ENCODE results near the gene CFAP58.

Gene CFAP58, protein sequence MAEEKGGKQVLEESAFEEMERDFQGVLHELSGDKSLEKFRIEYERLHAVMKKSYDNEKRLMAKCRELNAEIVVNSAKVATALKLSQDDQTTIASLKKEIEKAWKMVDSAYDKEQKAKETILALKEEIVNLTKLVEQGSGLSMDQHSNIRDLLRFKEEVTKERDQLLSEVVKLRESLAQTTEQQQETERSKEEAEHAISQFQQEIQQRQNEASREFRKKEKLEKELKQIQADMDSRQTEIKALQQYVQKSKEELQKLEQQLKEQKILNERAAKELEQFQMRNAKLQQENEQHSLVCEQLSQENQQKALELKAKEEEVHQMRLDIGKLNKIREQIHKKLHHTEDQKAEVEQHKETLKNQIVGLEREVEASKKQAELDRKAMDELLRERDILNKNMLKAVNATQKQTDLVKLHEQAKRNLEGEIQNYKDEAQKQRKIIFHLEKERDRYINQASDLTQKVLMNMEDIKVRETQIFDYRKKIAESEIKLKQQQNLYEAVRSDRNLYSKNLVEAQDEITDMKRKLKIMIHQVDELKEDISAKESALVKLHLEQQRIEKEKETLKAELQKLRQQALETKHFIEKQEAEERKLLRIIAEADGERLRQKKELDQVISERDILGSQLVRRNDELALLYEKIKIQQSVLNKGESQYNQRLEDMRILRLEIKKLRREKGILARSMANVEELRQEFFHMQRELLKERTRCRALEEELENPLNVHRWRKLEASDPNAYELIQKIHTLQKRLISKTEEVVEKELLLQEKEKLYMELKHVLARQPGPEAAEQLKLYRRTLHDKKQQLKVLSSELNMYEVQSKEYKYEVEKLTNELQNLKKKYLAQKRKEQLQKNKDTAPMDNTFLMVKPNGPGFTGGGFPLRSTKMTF

DNA sequence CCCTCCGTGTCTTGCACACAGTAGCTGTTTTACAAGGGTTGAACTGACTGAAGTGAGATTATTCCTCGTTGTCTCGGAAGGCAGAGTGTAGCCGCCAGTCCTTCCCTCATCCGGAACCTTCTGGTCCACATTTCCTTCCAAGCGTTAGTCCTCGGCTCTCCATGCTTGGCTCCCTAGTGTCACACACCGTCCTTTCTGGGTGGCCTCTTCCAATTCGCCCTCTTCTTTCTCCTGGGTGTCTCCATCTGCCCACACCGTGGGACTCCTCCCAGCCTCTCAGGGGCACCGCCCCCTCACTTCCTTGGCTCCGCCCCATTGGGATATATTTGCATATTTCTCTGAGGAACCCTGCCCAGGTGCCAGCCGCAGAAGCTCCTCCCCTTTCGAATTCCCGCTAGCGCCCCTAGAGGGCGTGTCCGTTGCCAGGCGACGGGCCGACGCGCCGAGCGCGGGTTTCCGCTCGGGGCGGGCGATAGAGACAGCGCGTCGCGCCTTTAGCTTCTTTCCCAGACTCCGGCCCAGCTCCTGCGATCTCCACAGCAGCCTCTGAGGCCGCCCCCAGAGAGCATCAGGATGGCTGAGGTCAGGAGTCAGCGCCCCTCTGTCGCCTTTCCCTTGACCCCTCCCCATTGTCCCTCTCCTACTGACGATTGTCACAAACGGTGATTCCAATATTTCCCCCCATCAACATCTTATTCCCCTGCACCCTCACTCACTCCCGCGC lies at the start of gene CFAP58:
Gene CFAP58 (plus strand): TSS at position 509 of the 724 bp plus-strand sequence. CDS start 65 bp downstream, at position 574.
- TF ChIP-seq, protein P1, sequence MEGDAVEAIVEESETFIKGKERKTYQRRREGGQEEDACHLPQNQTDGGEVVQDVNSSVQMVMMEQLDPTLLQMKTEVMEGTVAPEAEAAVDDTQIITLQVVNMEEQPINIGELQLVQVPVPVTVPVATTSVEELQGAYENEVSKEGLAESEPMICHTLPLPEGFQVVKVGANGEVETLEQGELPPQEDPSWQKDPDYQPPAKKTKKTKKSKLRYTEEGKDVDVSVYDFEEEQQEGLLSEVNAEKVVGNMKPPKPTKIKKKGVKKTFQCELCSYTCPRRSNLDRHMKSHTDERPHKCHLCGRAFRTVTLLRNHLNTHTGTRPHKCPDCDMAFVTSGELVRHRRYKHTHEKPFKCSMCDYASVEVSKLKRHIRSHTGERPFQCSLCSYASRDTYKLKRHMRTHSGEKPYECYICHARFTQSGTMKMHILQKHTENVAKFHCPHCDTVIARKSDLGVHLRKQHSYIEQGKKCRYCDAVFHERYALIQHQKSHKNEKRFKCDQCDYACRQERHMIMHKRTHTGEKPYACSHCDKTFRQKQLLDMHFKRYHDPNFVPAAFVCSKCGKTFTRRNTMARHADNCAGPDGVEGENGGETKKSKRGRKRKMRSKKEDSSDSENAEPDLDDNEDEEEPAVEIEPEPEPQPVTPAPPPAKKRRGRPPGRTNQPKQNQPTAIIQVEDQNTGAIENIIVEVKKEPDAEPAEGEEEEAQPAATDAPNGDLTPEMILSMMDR (conservative IDR thresholded peaks at IDR 0.05; ENCODE audit: low read depth, low read length) = peak; percentile 71

DNA sequence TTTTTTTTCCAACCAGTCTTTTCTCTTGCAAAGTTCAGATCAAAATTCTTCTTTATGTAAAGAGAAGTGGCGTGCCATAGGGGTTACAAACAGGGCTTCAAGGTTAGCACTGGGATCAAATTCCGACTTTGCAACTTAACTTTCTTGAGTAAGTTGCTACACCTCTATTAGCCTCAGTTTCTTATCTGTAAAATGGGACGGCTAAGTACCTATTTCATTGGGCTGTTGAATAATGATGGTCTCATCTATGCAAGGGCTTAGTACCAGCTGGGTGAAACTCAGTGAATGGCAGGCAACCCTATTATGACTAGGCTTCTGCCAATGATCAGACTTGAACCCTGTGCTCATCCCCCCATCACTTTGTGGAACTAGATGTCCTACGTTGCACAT lies 49.3 kb upstream of the CFAP58 start:
- TF ChIP-seq, protein P1 (conservative IDR thresholded peaks at IDR 0.05; ENCODE audit: low read depth, low read length) = no peak
- DNase-seq (ENCODE audit: low read depth) = no peak
- no peak overlapping the region for H3K4me3 ChIP-seq (ENCODE audit: low read length)

More for the DNA sequence above, at the start of gene CFAP58:
- peak; percentile 55 for DNase-seq (ENCODE audit: low read depth)
- H3K4me3 ChIP-seq (ENCODE audit: low read length) = peak within 1 kb of the TSS; percentile 54

DNA sequence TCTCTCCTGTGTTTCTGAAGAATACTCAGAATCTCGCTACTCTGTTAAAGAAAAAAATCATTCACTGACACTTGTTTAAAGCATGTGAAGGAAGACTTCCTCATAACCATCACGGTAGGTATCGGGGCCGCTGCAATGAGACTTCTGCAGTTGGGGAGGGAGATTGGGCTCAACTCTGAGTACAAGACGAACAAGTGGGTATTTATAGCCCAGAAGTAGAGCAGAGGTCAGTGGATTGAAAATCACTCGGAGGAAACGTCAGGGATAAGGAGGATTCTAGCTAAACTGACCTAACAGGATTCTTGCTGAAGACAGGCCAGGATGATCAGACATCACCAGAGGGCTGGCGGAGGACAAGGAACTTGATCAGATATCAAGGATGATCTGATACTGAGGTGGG lies 48.7 kb upstream of the CFAP58 start:
- TF ChIP-seq, protein P1 (conservative IDR thresholded peaks at IDR 0.05; ENCODE audit: low read depth, low read length) = no peak
- no peak for DNase-seq (ENCODE audit: low read depth)

DNA sequence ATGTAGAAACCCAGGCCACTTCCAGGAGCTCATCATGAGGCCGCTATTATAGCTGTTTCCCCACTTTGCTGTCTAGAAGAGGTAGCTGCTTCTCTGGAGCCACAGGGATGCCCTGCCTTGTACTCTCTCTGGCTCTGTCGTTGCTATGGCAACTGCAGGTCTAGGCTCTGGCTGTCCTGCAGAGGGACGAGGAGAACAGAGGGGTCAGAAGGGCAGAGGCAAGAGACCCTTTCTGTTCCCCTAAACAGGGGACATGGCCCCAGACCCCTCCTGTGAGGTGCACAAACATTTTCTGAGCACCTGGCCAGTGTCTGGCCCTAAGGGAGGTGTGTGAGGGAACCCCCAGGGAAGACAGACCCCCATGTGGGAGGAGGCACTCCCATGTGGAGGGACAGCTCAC lies 46.7 kb upstream of the CFAP58 start:
- H3K4me3 ChIP-seq (ENCODE audit: low read length) = no peak overlapping the region
- no peak for DNase-seq (ENCODE audit: low read depth)
- TF ChIP-seq, protein P1 (conservative IDR thresholded peaks at IDR 0.05; ENCODE audit: low read depth, low read length) = no peak

More for the DNA sequence above, 48.7 kb upstream of the CFAP58 start:
- H3K4me3 ChIP-seq (ENCODE audit: low read length) = no peak overlapping the region

DNA sequence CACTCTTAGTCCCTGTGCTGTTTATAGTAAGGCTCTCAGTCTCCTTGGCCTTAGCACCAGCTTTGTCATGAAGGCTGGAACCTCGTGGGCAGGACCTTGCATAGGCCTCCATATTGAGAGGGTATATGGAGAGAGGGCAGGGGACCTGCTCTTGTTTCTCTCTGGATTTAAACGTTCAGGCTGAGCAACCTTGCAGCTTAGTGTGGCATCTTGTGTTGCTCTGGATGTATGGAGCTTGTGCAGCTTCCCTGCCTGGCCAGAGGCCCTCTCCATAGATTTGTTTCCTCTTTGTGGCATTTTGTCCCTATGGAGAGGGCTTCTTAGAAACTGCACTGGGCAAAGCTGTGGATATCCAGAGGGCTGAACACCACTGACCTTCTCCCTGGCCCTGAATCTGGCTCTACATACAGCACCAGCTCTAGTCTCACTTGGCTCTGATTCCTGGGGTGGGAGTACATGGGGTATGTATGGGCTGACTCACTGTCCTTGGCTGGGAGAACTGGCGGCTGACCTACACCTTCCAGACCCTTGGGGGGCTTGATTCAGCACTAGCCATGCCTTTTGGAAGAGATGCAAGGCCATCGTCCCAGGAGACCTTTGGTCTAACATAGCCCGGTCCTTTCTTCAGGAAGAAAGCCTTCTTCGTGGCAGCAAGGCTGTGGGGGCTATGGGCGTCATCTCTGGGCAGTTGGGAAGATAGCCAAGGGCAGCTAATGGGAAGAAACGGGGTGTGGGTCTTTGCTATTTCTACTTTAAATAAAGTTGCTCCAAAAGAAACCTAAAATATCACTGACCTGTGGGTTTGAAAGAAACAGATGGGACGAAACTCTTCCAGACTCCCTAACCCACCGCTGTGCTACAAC lies 45.8 kb upstream of the CFAP58 start:
- H3K4me3 ChIP-seq (ENCODE audit: low read length) = no peak overlapping the region
- no peak for DNase-seq (ENCODE audit: low read depth)
- TF ChIP-seq, protein P1 (conservative IDR thresholded peaks at IDR 0.05; ENCODE audit: low read depth, low read length) = no peak

DNA sequence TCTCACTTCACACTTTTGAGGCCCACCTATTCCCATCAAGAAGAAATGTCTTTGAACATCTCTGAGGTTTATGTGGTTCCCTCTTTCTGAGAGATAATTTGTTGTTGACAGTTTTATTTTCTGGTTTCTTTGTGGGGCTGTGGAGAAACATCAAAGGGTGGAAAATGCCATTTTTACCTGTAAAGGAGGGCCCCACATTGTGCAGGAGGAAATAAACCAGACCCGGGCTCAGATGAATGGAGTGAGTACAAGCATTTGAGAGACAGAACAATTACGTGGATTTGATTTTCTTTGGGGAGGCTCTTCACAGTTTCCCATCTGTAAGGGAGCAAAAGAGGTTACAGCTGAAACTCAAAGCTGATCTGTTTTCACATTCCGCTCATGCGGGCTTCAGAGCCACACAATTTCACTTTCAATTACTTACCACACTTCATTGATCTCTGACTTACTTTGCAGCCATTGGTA lies 45.2 kb upstream of the CFAP58 start:
- TF ChIP-seq, protein P1 (conservative IDR thresholded peaks at IDR 0.05; ENCODE audit: low read depth, low read length) = no peak
- no peak overlapping the region for H3K4me3 ChIP-seq (ENCODE audit: low read length)
- no peak for DNase-seq (ENCODE audit: low read depth)
